ENCODE data around the gene MTX2.

DNA sequence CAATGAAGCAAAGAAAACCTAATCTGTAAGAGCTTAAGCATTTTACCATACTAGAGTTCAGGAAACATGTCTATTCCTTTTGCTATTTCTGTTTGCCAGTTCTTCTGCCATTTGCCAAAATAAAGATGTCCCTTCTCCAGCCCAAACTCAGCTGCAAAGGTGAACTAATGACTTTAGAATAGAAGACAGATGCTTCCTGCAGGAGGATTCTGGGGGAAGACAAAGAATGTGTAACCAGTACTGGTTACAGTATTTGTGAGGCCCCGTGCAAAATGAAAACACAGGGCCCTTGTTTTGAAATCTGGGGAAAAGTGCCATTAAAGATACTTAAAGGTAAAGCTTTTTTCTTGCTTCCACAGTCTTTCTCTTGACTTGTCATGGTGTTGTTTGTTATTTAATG lies 34.3 kb upstream of the MTX2 start:
- TF ChIP-seq, protein P1, sequence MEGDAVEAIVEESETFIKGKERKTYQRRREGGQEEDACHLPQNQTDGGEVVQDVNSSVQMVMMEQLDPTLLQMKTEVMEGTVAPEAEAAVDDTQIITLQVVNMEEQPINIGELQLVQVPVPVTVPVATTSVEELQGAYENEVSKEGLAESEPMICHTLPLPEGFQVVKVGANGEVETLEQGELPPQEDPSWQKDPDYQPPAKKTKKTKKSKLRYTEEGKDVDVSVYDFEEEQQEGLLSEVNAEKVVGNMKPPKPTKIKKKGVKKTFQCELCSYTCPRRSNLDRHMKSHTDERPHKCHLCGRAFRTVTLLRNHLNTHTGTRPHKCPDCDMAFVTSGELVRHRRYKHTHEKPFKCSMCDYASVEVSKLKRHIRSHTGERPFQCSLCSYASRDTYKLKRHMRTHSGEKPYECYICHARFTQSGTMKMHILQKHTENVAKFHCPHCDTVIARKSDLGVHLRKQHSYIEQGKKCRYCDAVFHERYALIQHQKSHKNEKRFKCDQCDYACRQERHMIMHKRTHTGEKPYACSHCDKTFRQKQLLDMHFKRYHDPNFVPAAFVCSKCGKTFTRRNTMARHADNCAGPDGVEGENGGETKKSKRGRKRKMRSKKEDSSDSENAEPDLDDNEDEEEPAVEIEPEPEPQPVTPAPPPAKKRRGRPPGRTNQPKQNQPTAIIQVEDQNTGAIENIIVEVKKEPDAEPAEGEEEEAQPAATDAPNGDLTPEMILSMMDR (IDR thresholded peaks at IDR 0.05): no peak
- TF ChIP-seq POLR2AphosphoS5 (IDR thresholded peaks at IDR 0.05; ENCODE audit: low read depth, low read length): no peak
- no peak for TF ChIP-seq REST (IDR thresholded peaks at IDR 0.05; ENCODE audit: insufficient read depth in 1 of 2, low read depth in 2 of 2, low read length in 1 of 2)

Data from Panc1 (cell line).